Measurements from ENCODE around the gene CKS1B.

Gene CKS1B

DNA sequence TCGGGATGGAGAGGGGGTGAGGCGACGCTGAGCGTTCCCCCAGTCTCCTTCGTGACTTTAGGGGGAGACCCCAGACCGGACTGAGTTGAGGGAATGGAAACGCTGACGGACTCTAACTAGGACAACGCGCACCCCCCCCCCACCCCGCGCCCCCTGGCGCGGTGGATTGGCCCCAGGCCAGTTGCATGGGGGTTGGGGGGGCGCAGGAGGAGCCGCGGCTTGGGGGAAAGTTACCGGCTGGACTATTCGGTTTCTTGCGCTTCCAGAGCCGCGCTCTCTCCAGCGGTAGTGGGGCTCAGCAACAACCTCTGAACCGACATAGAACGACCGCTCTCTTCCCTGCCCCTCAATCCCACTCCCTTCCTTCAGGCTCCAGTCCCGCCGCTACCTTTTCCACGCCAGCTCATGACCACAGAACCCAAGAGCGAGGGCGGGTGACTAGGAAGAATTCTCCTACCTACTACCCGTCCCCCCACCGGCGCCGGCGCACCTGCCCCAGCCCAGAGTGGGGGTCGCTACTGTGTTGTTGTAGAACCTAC lies 28.8 kb downstream of the CKS1B start:
- no peak for DNase-seq

DNA sequence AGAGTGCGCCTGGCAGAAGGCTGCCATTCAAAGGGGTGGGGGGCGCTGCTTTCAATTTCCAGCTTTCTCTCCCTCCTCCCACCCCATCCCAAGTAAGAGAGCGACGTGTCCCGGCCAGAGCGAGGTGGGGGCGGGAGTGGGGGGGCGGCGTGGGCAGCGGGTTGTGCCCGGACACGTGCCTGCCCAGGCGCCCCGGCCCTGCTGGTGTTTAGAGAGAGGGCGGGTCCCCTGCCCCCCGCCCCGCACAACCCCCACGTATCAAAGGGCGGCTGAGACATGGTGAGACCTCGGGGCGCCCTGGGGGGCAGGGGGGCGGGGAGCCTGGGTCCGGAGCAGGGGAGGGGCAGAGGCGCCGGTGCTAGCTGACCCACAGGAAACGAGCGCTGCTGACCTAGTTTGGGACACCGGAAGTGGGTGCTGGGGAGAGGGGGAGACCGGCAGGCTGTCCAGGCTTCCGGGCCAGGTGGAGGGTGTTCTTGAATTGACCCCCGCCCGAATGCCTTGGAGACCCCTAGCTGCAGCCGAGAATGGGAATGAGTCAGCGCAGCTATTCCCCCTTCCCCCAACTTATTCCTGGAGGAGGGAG lies 29.4 kb downstream of the CKS1B start:
- no peak for DNase-seq

- no peak for DNase-seq
Observed at GRCh38 chr1:155004352-155005075, 30.0 kb downstream of the CKS1B start.

DNA sequence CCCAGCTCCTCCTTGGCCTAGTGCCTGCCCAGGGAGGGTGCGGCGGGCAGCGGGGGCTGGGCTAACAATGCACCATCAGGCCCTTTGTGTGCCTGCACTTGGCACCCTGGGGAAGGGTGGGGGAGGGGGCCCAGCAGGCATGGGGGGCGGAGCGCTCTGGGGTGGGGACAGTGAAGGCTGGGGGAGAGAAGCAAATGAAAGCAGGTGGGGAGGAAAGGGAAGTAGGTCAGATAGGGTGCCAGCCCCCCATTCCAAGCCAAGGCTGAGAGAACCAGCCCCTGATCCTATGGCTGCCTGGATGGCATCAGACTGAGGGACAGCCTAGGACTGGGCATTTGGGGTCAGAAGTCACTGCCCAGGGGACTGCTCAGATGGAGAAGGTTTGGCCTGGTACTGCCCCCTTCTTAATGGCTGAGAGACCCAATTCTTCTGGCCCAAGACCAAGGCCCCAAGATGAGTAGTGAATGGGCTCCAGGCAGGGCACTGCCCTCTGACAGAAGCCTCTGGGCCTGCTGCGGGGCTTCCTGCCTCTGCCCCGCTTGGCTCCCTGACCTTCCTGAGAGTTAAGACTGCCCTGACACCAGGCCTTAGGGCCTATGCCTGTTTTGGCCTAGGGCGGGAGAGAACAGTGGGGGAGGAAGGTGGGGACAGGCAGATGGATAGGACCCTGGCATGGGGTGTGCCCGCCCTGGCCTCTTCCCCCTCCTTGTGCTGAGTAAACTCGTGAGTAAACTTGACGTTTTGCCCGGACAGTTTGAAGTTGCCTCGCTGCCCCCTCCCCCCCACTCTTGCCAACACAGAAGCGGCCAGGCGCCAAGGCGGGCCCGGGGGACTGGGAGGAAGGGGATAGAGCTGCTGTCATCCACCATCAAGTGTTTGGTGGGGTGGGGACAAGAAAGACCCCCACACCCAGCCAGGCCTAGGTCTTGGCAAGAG lies 30.9 kb downstream of the CKS1B start:
- DNase-seq: peak; percentile 57

GRCh38 chr1:155006601-155007101 lies 32.2 kb downstream of the CKS1B start:
- peak; percentile 66 for DNase-seq

- DNase-seq: no peak
Observed at GRCh38 chr1:155007251-155007828, 32.9 kb downstream of the CKS1B start.

DNA sequence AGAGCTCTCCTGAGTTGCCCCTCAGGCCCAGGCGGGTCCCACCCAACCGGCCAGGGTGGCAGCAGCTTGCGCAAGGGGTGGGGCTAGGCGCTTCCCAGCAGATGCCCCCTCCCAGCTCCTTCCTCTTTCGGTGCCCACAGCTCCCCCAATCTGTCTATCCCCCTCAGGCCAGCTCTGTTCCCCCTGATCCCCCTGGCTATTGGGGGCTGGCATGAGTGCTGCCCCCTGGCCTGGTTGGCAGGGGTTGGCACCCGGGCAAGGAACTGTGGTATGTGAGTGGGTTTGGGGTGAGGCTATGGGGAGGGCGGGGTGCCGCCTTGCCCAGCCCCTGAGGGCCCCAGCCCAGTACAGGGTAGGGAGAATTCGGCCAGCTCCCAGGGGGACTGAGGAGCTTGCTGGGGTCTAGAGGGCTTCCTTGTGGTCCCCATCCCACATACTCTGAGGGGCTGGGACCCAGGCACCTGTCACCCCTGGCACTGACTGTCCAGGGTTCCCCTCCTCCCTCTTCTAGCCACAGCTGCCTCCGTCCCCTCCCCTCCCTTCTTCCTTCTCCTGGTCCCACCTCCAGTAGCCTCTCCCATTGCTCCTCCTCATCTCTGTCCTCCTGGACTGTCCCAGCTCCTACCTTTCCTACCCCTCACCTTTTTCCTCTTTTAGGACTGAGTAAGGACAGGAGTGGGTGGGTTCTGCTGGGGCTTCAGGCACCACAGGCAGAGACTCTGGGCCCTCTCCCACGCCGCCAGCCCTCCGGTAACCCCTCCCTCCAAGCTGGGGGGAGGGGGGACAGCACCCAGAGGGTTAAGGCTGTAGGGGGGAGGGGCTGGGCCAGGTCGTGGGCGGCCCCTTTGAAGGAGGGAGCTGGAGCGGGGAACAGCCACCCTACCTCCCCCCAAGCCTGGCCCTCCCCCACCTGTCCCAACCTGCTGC lies 33.8 kb downstream of the CKS1B start:
- no peak for DNase-seq

- DNase-seq: no peak
Observed at GRCh38 chr1:155009221-155009711, 34.8 kb downstream of the CKS1B start.

- DNase-seq: no peak
Observed at GRCh38 chr1:155009742-155010141, 35.3 kb downstream of the CKS1B start.

DNA sequence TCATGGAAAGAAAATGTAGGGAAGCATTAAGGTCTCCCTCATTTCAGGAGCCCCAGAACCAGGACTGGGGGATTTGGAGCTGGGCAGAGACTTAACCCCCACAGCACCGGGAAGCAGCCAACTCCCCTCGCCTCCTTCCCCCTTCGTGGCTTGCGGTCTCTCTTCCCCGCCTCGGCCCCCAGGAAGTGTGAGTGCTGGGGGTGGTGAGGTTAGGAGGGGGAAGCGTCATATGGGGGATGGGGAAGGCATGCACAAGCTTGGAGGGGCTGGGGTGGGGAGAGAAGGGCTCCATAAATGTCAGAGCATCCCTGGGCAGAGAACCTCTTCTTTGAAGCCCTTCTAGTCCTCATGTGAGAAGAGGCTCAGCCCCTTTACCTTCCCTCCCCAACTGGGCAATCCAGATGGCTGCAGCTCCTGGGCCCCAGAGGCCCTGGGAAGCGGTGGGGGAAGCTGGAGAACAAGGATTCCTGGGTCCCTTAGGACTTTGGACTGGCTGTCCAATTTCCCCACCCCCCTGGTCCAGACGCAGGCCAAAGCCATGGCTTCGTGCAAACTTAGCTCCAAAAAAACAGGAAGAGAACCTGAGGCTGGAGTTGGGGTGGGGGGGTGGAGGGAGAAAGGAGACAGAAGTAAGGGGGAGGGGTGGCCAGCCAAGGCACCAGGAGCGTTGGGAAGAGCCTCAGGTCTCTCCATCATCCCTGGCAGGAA lies 35.9 kb downstream of the CKS1B start:
- no peak for DNase-seq

GRCh38 chr1:155011004-155011416 lies 36.5 kb downstream of the CKS1B start:
- no peak for DNase-seq

DNA sequence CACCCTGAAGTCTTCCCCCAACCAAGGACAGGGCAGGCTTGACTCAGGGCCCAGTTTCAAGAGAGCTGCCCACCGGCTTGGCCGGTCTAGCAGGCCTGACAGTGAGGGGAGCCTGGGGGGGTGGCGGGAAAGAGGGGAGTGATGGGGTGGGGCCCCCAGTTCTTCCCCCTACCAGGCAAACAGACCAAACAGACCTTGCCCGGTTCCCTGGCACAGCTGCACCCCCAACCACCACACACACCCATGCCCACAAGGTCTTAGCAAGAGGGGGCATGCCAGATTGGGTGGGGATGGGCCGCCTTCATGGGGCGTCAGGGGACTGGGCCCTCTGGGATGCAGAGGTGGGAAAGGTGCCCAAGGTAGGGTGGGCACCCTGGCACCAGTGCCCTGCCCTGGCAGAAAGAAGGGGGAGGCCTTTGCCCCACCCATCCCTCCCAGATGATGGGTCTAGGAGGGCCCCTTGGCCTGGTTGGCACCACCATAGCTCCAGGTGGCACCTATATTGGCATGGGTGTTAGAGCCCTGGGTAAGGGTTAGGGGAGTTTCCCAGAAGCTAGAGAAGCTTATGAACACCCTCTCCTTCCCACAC lies 37.0 kb downstream of the CKS1B start:
- DNase-seq: no peak

DNA sequence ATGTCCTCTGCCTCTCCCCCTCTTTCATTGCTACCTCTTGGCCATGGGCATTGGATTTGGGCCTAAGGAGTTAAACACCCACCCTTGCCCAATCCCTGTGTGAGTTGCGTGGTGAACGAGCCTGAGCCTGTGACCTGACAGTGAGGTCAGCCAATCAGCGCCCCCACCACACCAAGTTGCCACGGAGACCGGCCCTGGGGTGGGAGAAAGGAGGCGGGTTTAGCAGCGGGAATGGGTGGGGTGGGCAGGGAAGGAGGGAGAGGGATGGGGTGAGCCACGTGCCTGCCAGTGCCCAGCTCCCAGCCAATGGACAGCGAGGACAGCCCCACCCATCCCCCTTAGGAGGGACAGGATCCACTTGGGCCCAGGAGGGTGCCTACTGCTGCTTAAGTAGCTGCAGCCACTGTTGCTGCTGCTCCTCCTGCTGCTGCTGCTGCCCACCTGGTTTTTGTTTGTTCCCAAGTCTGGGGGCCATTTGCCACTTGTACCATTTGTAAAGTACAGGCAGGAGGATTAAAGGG lies 37.6 kb downstream of the CKS1B start:
- DNase-seq: no peak

DNA sequence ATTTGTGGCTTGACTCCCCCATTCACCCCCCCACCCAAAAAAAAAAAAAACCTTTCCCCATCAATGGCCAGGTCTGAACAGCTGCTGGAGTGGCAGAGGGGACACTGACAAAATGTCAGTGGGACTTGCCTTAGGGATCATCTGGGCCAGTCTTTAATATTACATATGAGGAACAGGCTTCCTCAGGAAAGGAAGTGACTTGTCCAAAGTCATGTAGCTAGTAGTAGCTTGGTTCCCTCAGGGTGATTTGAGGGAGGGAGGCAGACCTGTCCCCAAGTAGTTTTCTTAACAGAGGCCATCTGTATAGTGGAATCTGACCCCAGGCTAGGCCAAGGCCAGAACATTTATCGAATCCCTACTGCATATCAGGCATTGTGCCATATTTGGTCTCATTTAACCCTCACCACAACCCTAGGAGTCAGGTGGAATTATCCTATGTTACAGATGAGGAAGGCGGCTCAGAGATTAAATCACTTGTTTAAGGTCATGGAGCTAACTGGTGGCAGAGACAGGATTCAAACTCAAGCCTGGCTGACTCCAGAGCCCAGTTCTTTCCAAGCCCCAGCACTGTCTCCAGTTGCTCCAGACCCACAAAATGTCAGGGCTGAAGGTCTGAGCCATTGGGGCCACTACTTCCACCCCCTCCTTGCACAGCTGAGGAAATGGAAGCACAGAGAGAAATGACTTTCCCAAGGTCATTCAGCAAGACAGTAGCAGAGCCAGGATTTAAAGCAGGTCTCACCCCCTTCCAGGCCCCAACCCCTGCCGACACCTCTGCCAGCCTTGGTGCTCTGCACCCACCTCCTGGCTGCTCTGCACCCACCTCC lies 38.5 kb downstream of the CKS1B start:
- DNase-seq: no peak

GRCh38 chr1:155013632-155014031 lies 39.2 kb downstream of the CKS1B start:
- no peak for DNase-seq

DNA sequence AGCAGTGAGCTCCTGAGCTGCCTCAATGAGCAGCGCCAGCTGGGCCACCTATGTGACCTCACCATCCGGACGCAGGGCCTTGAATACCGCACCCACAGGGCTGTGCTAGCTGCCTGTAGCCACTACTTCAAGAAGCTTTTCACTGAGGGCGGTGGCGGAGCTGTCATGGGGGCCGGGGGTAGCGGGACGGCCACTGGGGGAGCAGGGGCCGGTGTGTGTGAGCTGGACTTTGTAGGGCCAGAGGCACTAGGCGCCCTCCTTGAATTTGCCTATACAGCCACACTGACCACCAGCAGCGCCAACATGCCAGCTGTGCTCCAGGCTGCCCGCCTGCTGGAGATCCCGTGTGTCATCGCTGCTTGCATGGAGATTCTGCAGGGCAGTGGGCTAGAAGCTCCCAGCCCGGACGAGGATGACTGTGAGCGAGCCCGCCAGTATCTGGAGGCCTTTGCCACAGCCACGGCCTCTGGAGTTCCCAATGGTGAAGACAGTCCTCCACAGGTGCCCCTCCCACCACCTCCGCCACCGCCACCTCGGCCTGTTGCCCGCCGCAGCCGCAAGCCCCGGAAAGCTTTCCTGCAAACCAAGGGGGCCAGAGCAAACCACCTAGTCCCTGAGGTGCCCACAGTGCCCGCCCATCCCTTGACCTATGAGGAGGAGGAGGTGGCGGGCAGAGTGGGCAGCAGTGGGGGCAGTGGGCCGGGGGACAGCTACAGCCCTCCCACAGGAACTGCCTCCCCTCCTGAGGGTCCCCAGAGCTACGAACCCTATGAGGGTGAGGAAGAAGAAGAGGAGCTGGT lies 40.4 kb downstream of the CKS1B start:
- DNase-seq: no peak

DNA sequence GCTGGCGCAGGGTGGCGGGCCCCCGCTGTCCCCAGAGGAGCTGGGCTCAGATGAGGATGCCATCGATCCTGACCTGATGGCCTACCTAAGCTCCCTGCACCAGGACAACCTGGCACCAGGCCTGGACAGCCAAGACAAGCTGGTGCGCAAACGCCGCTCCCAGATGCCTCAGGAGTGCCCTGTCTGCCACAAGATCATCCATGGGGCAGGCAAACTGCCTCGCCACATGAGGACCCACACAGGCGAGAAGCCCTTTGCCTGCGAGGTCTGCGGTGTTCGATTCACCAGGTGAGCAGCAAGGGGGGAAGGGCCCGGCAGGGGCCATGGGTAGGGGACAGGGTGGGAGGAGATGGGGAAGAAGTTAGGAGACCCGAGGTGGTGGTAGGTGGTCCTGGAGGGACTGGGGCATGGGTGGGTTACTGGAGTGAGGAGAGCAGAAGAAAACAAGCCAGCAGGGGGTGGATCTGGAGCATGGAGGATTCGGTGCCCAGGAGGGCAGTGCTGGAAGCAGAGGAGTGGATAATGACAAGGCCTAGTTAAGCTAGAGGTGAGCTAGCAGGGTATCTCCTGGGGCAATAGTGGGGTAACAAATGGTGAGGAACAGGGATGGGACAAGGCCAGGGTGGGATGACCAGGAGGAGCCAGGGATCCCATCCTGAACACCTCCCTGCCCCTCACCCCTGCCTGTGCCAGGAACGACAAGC lies 41.2 kb downstream of the CKS1B start:
- DNase-seq: no peak
